HG03378 (cell line): ENCODE measurements around the gene TNRC6C.

Source experiments
- ATAC-seq: cut with Tn5 transposase; IDR thresholded peaks from one replicate; pipeline ENCODE4 v1.9.1; 2021; ENCODE audit warnings: mild to moderate bottlenecking, moderate library complexity; ENCODE audit not compliant: unreplicated experiment

Gene TNRC6C

GRCh38 chr17:78148286-78149016, 189.9 kb downstream of the TNRC6C start:
- ATAC-seq: no peak

DNA sequence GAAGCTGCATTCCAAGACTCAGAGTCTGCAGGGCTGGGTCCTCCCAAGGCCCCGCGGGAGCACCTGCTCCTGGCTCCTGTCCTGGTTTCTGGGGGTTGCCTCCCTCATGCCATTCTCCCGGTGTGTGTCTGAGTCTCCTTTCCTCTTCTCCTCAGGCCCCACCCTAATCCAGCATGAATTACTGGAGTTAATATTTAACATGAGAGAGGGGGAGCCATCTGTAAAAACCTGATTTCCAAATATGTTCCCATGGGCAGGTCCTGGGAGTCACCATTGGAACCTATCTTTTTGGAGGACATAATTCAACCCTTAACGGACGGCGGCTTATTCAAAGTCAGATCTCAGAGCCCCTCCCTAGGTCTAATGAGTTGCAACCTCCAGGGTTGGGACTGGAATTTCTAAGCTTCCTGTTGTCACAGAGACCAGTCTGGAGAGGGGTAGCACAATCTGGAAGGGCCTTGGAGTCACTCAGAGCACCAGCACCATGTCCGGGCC, 193.1 kb downstream of the TNRC6C start:
- ATAC-seq: no peak

GRCh38 chr17:78154903-78155811, 196.7 kb downstream of the TNRC6C start:
- peak; percentile 50 for ATAC-seq
